GM19463 (cell line): ENCODE measurements around the gene SLC22A31.
"Not testable (repeated sequence)": the region's sequence is repeated elsewhere in the genome, so short reads cannot be mapped to it uniquely, and the experiment has no call there.

Experiments used
- ATAC-seq: cut with Tn5 transposase; IDR thresholded peaks from one replicate; pipeline ENCODE4 v1.9.1; 2021; ENCODE audit warnings: mild to moderate bottlenecking, moderate library complexity; ENCODE audit not compliant: unreplicated experiment

SLC22A31 gene

DNA sequence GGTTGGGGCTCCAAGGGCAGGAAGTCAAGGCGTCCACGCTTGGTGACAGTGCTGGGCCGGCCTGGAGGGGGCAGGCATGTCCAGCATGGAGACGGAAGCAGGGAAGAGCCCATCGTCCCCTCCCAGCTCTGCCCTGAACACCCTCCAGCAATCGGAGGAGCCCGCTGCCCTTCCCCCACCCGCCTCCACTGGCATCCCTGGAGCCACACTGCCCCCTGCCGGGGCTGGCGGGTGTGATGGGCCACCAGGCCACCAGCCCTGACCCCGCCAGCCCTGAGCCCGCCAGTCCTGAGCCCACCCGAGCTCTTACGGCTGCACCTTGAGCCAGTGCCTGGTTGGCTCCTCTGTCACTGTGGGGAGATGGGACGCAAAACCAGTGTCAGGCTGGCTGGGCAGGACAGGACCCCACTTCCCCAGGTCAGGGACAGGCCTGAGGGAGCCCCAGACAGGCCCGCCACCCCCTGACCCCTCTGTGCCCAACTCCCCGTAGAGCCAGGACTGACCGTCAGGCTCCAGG lies 32.9 kb downstream of the SLC22A31 start:
- ATAC-seq = no peak

- ATAC-seq = no peak
Observed at GRCh38 chr16:89166696-89167424, 33.5 kb downstream of the SLC22A31 start.

DNA sequence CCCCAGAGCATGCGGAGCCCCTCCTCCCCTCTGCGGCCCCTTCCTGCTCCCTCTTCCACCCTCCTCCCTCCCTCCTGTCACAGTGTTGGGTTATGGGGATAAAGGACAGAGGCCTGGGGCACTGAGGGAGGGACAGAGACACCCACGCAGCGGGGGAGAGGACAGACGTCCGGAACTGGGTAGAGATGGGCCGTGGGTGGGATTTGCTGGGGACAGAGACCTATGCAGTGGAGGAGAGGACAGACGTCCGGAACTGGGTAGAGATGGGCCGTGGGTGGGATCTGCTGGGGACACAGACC lies 34.7 kb downstream of the SLC22A31 start:
- not testable (repeated sequence) for ATAC-seq

DNA sequence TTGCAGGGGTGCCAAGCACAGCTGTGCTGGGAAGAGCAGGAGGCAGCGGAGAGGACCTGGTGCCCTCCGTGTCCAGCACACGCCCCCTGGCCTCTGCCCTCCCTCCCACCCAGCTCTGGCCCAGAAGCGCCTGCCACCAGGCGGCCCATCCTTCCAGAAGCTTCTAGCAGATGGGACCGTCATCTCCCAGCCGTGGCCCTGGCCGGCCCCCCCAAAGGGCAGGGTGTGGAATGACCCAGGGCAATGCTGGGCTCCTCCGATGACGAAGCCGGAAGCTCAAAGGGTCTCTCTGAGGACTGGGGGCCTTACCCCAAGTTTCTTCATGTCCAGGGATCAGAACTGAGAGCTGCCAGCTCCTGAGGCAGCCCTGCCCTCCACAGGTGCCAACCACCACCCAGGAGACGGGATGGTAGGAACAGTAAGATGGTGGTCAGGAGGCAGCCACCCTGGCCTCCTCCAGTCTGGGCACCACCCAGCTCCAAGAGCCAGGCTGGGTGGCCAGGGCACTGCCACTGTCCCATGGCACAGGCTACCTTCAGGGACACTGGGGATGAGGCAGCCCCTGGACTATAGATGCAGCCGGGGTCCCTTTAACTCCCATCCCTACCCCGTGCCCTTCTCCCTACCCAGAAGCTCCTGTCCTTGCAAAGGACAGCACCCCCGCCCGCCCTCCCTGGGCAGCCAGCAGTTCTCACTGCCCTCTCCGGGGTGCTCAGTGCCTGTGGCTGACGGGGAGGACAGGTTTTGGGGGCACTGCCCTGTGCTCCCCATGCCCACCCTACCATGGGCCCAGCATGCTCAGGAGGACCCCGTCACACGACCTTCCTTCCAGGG lies 35.3 kb downstream of the SLC22A31 start:
- ATAC-seq = no peak

DNA sequence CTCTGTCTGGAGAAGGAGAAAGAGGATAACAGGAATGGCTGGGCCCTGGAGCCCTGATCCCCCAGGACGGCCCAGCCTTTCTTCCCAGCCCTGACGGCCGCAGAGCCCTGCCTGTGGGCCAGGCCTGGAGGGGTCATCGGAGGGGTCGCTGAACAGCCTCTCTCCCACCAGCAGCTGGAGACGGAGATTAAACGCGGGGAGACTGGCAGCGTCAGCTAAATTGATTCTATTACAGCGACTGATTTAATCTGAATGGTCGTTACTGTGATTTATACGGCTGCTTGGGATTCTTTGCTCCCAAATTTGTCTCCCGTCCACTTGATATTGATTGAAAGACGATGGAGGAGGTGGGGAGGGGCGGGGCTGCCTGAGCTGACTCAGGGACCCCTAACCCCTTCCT lies 35.9 kb downstream of the SLC22A31 start:
- no peak for ATAC-seq

DNA sequence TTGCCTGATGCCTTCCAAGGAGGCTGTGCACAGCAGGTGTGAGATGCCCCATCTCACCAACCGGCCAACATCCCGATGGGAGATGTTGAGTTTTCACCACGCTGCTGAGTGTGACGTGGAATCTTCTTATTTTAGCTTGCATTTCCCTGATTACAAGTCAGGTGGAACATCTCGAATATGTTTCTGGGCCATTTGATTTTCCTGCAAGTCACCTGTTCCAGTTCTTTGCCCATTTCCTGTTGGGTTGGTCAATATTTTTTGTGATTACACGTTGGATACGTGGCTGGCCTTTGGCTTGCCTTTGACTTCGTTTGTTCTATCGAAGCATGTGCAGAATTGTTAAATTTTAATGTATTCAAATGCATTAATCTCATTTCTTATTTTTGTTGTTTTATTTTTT lies 37.0 kb downstream of the SLC22A31 start:
- no peak for ATAC-seq

GRCh38 chr16:89161763-89162713 lies 38.3 kb downstream of the SLC22A31 start:
- ATAC-seq = no peak

GRCh38 chr16:89160977-89161701 lies 39.2 kb downstream of the SLC22A31 start:
- ATAC-seq = no peak

GRCh38 chr16:89159850-89160354 lies 40.4 kb downstream of the SLC22A31 start:
- no peak for ATAC-seq

DNA sequence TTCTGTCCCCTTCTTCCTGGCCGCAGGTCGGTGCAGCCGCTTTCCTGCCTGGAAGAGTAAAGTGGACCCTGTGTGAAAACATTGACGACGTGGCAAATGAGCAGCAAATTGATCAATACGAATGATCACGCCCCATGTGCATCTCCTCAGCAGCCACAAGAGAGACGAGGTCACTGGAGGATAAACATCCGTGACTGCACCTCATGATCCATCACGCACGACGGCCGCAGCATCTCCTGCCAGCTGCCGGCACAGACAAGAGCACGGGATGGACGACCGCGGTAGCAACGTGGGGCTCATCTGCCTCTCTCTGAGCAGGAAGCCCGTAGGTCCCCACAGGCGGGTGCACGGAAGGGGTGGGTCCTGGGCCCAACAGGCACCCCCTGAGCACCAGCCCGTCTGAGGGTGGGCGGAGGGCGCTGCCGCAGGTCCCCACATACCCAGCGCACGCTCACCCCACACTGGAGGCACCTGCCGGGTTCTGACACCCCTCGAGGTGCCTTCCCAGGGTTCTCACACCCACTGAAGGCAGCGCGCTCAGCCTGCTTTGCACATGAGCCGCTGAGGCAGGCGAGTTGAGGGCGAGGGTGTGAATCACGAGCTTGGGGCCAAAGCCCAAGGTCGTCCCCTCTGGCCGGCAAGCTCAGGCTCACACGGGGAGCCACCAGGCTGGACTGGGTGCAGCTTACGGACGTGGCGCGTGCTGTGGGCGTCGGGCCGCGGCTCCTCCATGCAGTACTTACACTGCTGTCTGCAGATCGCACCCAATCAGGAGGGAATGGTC lies 41.1 kb downstream of the SLC22A31 start:
- no peak for ATAC-seq

GRCh38 chr16:89157778-89158177 lies 42.6 kb downstream of the SLC22A31 start:
- ATAC-seq = no peak

- ATAC-seq = no peak
Observed at GRCh38 chr16:89156740-89157645, 43.3 kb downstream of the SLC22A31 start.

DNA sequence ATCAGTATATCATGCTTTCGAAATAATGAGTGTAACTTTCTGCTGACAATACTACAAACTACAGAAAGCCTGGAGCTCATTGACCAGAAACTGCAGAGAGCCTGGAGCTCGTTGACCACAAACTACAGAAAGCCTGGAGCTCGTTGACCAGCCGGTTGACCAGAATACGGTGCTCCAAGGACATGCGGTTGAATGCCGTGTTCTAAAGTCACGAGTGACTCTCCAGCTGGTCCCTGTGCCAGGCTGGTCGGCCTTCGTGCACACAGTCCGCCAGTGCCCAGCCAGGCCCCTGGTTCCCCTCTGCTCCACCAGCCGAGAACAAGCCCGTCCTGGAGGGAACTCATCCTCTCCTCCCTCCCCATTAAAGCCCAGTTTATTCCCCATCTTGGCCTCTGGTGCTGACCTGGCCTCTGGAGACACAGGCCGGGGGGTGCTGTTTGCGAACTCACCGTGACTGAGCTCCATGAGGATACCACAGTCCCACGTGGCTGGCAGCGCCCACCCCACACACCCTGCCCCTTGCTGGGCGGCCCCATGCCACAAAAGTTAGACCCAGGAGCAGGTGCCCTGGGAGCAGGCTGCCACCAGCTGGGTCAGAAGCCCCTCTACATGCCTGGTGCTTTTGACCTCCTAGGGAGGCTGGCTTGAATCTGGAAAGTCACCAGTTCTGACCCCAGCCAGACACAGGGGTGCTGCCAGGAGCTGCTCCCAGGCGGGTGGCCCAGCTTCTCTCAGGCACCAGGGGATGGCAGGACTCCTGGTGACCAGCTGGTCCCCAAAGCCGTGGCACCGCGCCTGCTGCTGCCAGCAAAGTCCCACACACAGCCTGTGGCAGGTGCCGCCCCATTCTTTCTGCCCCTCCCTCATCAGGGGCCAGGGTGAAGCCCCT lies 44.2 kb downstream of the SLC22A31 start:
- ATAC-seq = no peak

DNA sequence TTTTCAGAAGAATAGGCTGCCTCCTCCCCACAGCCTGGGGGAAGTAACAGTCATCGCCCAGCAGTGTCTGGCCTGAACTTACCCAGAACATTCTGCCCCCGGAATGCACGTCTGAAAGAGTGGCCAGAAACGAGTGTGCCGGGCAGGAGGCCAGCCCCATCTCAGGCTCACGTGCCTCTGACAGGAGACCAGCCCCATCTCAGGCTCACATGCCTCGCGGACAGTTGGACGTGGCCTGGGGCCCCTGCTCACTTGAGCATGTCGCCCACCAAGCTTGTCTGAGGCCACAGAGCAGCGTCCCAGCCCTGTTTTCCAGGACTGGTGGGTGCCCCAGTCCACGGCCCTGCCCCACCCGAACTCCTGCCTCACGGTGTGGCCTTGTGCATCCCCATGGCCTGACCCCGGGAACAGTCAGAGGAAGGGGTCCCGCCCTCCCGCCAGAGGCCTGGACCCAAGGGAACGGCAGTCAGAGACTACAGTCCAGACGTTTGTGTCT lies 45.1 kb downstream of the SLC22A31 start:
- no peak for ATAC-seq

- ATAC-seq = no peak
Observed at GRCh38 chr16:89154390-89155183, 45.8 kb downstream of the SLC22A31 start.

DNA sequence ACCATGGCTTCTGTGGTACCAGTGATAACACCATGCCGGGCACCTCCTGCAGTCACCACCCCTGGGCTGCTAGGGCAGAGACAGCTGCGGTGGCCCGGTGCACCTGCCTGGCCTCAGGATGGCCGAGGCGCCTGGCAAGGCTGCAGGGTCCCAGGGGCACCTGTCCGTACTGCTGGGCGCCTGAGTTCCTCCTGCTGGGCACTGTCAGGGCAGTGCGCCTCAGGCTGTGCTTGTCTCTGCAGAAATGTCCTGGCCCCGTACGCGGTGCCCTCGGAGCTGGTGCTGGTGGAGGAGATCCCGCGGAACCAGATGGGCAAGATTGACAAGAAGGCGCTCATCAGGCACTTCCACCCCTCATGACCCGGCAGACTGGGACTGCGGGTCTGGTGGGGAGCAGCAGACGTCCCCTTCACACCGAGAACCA lies 46.5 kb downstream of the SLC22A31 start:
- no peak for ATAC-seq
